GM04504 (cell line): ENCODE results near the gene INPP5A.
"Not testable (repeated sequence)": the region's sequence is repeated elsewhere in the genome, so short reads cannot be mapped to it uniquely, and the experiment has no call there.

Source experiments
- DNase-seq: peaks from one replicate; pipeline ENCODE4 v3.0.0-alpha.2; 2012; ENCODE audit warnings: low read depth

Gene INPP5A

GRCh38 chr10:132768346-132769248, 231.0 kb downstream of the INPP5A start:
- DNase-seq = no peak

GRCh38 chr10:132770061-132771021, 232.8 kb downstream of the INPP5A start:
- no peak for DNase-seq

GRCh38 chr10:132772816-132773215, 235.2 kb downstream of the INPP5A start:
- DNase-seq = not testable (repeated sequence)

GRCh38 chr10:132774181-132774901, 236.8 kb downstream of the INPP5A start:
- DNase-seq = no peak

- DNase-seq = no peak
Measured at GRCh38 chr10:132774902-132775863, 237.6 kb downstream of the INPP5A start.

- DNase-seq = no peak
Measured at GRCh38 chr10:132776186-132776585, 238.6 kb downstream of the INPP5A start.

- DNase-seq = no peak
Measured at GRCh38 chr10:132776821-132777220, 239.2 kb downstream of the INPP5A start.

- no peak for DNase-seq
Measured at GRCh38 chr10:132777441-132777840, 239.9 kb downstream of the INPP5A start.

GRCh38 chr10:132779549-132780294, 242.1 kb downstream of the INPP5A start:
- DNase-seq = no peak

- no peak for DNase-seq
Measured at GRCh38 chr10:132780356-132780755, 242.8 kb downstream of the INPP5A start.

- DNase-seq = no peak
Measured at GRCh38 chr10:132781556-132781955, 244.0 kb downstream of the INPP5A start.

- no peak for DNase-seq
Measured at GRCh38 chr10:132783165-132783939, 245.8 kb downstream of the INPP5A start.

GRCh38 chr10:132783940-132784865, 246.6 kb downstream of the INPP5A start:
- no peak for DNase-seq

GRCh38 chr10:132784866-132785722, 247.5 kb downstream of the INPP5A start:
- DNase-seq = no peak

GRCh38 chr10:132785723-132786475, 248.3 kb downstream of the INPP5A start, which contains the start of gene NKX6-2:
Gene NKX6-2, minus strand, starts transcription at chr10:132786147. Its CDS starts 199 bp downstream, at chr10:132785948.
- no peak for DNase-seq

- DNase-seq = no peak
Measured at GRCh38 chr10:132786476-132786883, 248.9 kb downstream of the INPP5A start.
